Psoas muscle (tissue), 8 donors: ENCODE results near the gene MTRF1. TPM values are rescaled to one million over a fixed set of nuclear protein-coding genes. Genes with fewer than 3 reads are reported as not detected.
"Not testable (repeated sequence)": the region's sequence is repeated elsewhere in the genome, so short reads cannot be mapped to it uniquely, and the experiment has no call there.

Experiments used
- ATAC-seq, 4 donors: fragments of 200-7000 bp; cut with Tn5 transposase; one replicate each; pipeline ENCODE4 v1.9.1; 2020; ENCODE audit warnings: moderate library complexity in 3 of 4, mild to moderate bottlenecking in 2 of 4
- DNase-seq, 2 donors: peaks; one replicate each; pipeline ENCODE4 v3.0.0-alpha.2; 2020
- H3K27ac ChIP-seq: fragments of 200-600 bp; one replicate; pipeline ENCODE4 v1.8.0; 2022
- H3K27me3 ChIP-seq, 3 donors: fragments of 200-600 bp in 1 of 3; one replicate each; pipeline versions ENCODE4 v1.6.1 to v1.8.0; 2013 to 2022; ENCODE audit warnings: low read length in 2 of 3, mild to moderate bottlenecking in 2 of 3, moderate library complexity in 1 of 3; ENCODE audit not compliant: insufficient read depth in 3 of 3
- H3K36me3 ChIP-seq, 2 donors: fragments of 200-600 bp in 1 of 2; one replicate each; pipeline versions ENCODE4 v1.6.1 to v1.8.0; 2013 to 2022; ENCODE audit warnings: low read depth in 1 of 2, mild to moderate bottlenecking in 1 of 2, moderate library complexity in 1 of 2; ENCODE audit not compliant: insufficient read depth in 1 of 2
- H3K4me1 ChIP-seq: fragments of 200-600 bp; one replicate; pipeline ENCODE4 v1.8.0; 2022
- H3K4me3 ChIP-seq: fragments of 200-600 bp; one replicate; pipeline ENCODE4 v1.8.0; 2022; ENCODE audit warnings: mild to moderate bottlenecking
- H3K9me3 ChIP-seq: fragments of 200-600 bp; one replicate; pipeline ENCODE4 v1.8.0; 2022
- WGBS, 3 donors: extraction: QIAGEN DNeasy Blood & Tissue Kit; methylation state at CpG; one replicate each; pipeline versions ENCODE4 v1.1.6 to v1.1.7; 2013; 5-methylcytosine and 5-hydroxymethylcytosine counted together
- intact Hi-C, 2 donors: fragments of 100-400 bp; cut with DNase I; formaldehyde crosslinking; loops; one replicate each; pipeline versions ENCODE4 v1.11.0 to v1.14.2; 2022
- polyA plus RNA-seq, 3 donors: library from polyadenylated mRNA; stranded (reverse); fragments of 200-250 nt; gene quantifications; one replicate each; pipeline ENCODE4 v1.2.3, GENCODE V29; 2013
- total RNA-seq, 4 donors: library from RNA; stranded (reverse); fragmentation: NEBNext Ultra II Directional in 2 of 4; extraction: Animal tissue kit (Norgen Biotek cat#: 25700) in 2 of 4; gene quantifications; one replicate each; pipeline versions ENCODE4 v1.2.1 to v1.2.4, GENCODE V29; 2021 to 2023
- TF ChIP-seq, protein P1 (sequence below): fragments of 200-600 bp; IDR thresholded peaks from one replicate; pipeline ENCODE4 v1.8.0; 2022; ENCODE audit warnings: antibody characterized with exemption
- donor health status: healthy with polysubstance abuse.
- donor health status: DM: no; HTN: no; CAD: no; lungs with moderate emphysema.
- donor health status: Bipolar disorder and iron deficiency.
- donor health status: healthy.
- donor health status: DM: yes; HTN: yes; CAD: no.
- donor health status: DM: no; HTN: no; CAD: no.
- donor health status: DM: no; HTN: no; CAD: no.
- donor health status: DM: yes; HTN: yes; CAD: no.

The MTRF1 gene
- total and polyA plus RNA-seq, 7 donors = 8.7 to 29.6 (median 12.5) TPM

- no peaks in the 10 kb centered on the region for H3K36me3 ChIP-seq
- H3K27ac ChIP-seq = no peak overlapping the region
- intact Hi-C loops = no loop called here
- H3K4me3 ChIP-seq = no peak overlapping the region
- H3K4me1 ChIP-seq = no peaks in the 10 kb centered on the region
- H3K27me3 ChIP-seq = no peaks in the 10 kb centered on the region
- DNase-seq (no peak), ATAC-seq (no peak)
- TF ChIP-seq, protein P1, sequence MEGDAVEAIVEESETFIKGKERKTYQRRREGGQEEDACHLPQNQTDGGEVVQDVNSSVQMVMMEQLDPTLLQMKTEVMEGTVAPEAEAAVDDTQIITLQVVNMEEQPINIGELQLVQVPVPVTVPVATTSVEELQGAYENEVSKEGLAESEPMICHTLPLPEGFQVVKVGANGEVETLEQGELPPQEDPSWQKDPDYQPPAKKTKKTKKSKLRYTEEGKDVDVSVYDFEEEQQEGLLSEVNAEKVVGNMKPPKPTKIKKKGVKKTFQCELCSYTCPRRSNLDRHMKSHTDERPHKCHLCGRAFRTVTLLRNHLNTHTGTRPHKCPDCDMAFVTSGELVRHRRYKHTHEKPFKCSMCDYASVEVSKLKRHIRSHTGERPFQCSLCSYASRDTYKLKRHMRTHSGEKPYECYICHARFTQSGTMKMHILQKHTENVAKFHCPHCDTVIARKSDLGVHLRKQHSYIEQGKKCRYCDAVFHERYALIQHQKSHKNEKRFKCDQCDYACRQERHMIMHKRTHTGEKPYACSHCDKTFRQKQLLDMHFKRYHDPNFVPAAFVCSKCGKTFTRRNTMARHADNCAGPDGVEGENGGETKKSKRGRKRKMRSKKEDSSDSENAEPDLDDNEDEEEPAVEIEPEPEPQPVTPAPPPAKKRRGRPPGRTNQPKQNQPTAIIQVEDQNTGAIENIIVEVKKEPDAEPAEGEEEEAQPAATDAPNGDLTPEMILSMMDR = no peak
- WGBS, 3 donors = 92 to 93% (median 93%) methylated on average over 13 of the region's 13 CpGs
- no peaks in the 10 kb centered on the region for H3K9me3 ChIP-seq
Observed at GRCh38 chr13:41284512-41285288, 21.3 kb upstream of the MTRF1 start.

- WGBS, 3 donors = 84 to 92% (median 87%) methylated on average over 5 of the region's 5 CpGs
- TF ChIP-seq, protein P1 = no peak
- no peak overlapping the region for H3K27ac ChIP-seq
Observed at GRCh38 chr13:41282129-41282571, 18.8 kb upstream of the MTRF1 start.

DNA sequence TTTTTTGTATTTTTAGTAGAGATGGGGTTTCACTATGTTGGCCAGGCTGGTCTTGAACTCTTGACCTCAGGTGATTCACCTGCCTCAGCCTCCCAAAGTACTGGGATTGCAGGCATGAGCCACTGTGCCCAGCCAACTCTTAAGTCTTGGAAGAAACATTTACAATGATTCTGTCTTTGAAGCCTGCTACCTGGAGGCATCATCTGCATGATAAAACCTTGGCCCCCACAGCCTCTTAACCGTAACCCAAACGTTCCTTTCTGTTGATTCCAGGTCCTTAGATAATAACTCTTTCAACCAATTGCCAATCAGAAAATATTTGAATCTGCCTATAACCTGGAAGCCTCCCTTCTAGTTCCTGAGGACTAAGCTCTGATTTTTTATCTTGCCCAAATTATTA lies 15.8 kb upstream of the MTRF1 start:
- H3K27me3 ChIP-seq, intact Hi-C loops, DNase-seq, H3K4me3 ChIP-seq, H3K27ac ChIP-seq, ATAC-seq, H3K9me3 ChIP-seq, H3K36me3 ChIP-seq, H3K4me1 ChIP-seq: not testable (repeated sequence)
- 58 to 63% (median 59%) methylated on average over 2 of the region's 2 CpGs for WGBS, 3 donors

More at GRCh38 chr13:41282129-41282571, 18.8 kb upstream of the MTRF1 start:
- H3K27me3 ChIP-seq = no peaks in the 10 kb centered on the region
- no peak overlapping the region for H3K4me3 ChIP-seq
- intact Hi-C loops = no loop called here
- DNase-seq = no peak
- no peak for ATAC-seq
- no peaks in the 10 kb centered on the region for H3K36me3 ChIP-seq
- H3K9me3 ChIP-seq = no peaks in the 10 kb centered on the region
- no peaks in the 10 kb centered on the region for H3K4me1 ChIP-seq

GRCh38 chr13:41276824-41277223 lies 13.4 kb upstream of the MTRF1 start:
- no peaks in the 10 kb centered on the region for H3K4me1 ChIP-seq
- TF ChIP-seq, protein P1 = no peak
- no peaks in the 10 kb centered on the region for H3K36me3 ChIP-seq
- no peak overlapping the region for H3K27ac ChIP-seq
- ATAC-seq (no peak), DNase-seq (no peak)
- no peaks in the 10 kb centered on the region for H3K27me3 ChIP-seq
- H3K4me3 ChIP-seq = no peak overlapping the region
- intact Hi-C loops = no loop called here
- H3K9me3 ChIP-seq = no peaks in the 10 kb centered on the region

- TF ChIP-seq, protein P1 = no peak
- no peak overlapping the region for H3K4me3 ChIP-seq
- no peaks in the 10 kb centered on the region for H3K4me1 ChIP-seq
- no peaks in the 10 kb centered on the region for H3K9me3 ChIP-seq
- 92 to 93% (median 93%) methylated on average over 11 of the region's 11 CpGs for WGBS, 3 donors
- ATAC-seq (no peak), DNase-seq (no peak)
- no peaks in the 10 kb centered on the region for H3K36me3 ChIP-seq
- intact Hi-C loops = loop anchor here in 1 of 2 donors (5.0 kb wide), 1 partner anchor 32 kb away; no protein-coding TSS in a partner anchor
- no peak overlapping the region for H3K27ac ChIP-seq
- no peaks in the 10 kb centered on the region for H3K27me3 ChIP-seq
Observed at GRCh38 chr13:41274881-41275280, 11.5 kb upstream of the MTRF1 start.
